OCI-LY7 (cell line): ENCODE measurements around the gene PLXDC1.

Experiments used
- EZH2phosphoT487 ChIP-seq: fragments of 200-600 bp; sonication (generic); IDR thresholded peaks from 2 replicates; pipeline ENCODE4 v1.6.1; 2018; ENCODE audit warnings: low read depth, borderline replicate concordance, mild to moderate bottlenecking, mixed run types, antibody characterized with exemption, low read length, moderate library complexity, mixed read lengths
- TF ChIP-seq, protein P1 (sequence below): fragments of 200-600 bp; sonication (generic); conservative IDR thresholded peaks from 2 replicates; pipeline ENCODE4 v1.5.1; 2014; ENCODE audit warnings: mild to moderate bottlenecking, antibody characterized with exemption, low read length, moderate library complexity, mixed read lengths

GRCh38 chr17:39125143-39125875 lies 26.1 kb downstream of the PLXDC1 start:
- TF ChIP-seq, protein P1, sequence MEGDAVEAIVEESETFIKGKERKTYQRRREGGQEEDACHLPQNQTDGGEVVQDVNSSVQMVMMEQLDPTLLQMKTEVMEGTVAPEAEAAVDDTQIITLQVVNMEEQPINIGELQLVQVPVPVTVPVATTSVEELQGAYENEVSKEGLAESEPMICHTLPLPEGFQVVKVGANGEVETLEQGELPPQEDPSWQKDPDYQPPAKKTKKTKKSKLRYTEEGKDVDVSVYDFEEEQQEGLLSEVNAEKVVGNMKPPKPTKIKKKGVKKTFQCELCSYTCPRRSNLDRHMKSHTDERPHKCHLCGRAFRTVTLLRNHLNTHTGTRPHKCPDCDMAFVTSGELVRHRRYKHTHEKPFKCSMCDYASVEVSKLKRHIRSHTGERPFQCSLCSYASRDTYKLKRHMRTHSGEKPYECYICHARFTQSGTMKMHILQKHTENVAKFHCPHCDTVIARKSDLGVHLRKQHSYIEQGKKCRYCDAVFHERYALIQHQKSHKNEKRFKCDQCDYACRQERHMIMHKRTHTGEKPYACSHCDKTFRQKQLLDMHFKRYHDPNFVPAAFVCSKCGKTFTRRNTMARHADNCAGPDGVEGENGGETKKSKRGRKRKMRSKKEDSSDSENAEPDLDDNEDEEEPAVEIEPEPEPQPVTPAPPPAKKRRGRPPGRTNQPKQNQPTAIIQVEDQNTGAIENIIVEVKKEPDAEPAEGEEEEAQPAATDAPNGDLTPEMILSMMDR, result no peak
- TF ChIP-seq EZH2phosphoT487, result no peak
